GM12873 (cell line): Measurements from ENCODE around the gene GMEB2.

Experiments
- TF ChIP-seq, protein P1 (sequence below): IDR thresholded peaks from 2 replicates; pipeline ENCODE4 v1.5.1; 2012; ENCODE audit warnings: low read depth, mild to moderate bottlenecking, moderate library complexity, low read length, control low read depth; ENCODE audit not compliant: insufficient read depth; ENCODE audit errors: missing control alignments

The GMEB2 gene

GRCh38 chr20:63549019-63549418 lies 77.9 kb downstream of the GMEB2 start:
- TF ChIP-seq, protein P1, sequence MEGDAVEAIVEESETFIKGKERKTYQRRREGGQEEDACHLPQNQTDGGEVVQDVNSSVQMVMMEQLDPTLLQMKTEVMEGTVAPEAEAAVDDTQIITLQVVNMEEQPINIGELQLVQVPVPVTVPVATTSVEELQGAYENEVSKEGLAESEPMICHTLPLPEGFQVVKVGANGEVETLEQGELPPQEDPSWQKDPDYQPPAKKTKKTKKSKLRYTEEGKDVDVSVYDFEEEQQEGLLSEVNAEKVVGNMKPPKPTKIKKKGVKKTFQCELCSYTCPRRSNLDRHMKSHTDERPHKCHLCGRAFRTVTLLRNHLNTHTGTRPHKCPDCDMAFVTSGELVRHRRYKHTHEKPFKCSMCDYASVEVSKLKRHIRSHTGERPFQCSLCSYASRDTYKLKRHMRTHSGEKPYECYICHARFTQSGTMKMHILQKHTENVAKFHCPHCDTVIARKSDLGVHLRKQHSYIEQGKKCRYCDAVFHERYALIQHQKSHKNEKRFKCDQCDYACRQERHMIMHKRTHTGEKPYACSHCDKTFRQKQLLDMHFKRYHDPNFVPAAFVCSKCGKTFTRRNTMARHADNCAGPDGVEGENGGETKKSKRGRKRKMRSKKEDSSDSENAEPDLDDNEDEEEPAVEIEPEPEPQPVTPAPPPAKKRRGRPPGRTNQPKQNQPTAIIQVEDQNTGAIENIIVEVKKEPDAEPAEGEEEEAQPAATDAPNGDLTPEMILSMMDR, result no peak

DNA sequence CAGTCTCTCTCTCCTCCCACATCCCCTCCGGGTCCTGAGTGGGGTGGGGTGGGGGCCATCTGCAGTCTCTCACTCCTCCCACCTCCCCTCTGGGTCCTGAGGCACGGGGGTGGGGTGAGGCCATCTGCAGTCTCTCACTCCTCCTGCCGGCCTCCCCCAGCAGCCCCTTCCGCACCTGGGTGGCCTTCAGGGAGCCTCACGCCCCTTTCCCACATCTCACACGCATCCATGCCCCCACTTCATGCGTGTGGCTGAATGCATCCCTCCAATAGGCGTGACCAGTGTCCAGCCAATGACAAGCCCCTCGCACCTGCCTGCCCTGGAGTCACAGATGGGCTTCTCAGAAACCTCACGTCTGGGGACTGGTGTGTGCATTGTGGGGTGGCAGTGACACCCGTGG lies 78.4 kb downstream of the GMEB2 start:
- TF ChIP-seq, protein P1, result no peak

DNA sequence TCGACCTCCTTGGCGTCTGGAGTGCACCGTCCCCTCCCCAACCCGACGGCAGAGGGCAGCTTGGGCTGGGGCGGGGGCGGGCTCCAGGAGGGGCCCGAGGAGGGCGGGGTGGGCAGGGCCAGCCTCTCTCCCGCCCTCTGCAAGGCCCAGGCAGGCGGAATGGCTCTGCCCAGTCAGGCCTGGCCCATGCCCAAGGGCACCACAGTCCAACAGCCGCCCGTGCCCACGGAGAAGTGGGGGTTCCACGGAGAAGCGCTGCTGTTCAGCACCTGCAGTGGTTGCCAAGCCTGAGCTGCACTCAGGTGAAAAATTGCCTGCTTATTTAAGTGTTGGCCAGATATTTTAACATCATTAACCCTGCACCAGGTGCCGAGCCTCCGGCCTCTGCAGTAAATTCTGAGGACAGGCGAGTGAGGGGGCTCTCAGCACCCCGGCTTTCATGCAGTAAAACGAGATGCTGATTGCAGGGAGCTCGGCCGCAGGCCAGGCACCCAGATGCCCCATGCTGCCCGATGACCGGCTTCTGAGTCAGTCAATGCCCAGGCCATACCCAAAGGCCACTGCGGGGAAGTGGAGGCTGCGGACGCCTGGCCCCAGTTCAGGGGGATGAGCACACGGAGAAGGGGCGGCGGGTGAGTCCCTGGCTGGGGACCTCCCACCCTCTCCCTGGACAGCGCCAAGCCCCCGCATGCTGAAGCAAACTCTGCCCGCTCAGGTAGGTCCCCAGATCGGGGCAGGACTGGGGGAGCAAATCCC lies 79.0 kb downstream of the GMEB2 start, which contains the start of gene SRMS:
Gene SRMS, minus strand, starts transcription at position 25 of the 756 bp plus-strand sequence. CDS start 286 bp downstream, outside the sequence.
- TF ChIP-seq, protein P1, result no peak

DNA sequence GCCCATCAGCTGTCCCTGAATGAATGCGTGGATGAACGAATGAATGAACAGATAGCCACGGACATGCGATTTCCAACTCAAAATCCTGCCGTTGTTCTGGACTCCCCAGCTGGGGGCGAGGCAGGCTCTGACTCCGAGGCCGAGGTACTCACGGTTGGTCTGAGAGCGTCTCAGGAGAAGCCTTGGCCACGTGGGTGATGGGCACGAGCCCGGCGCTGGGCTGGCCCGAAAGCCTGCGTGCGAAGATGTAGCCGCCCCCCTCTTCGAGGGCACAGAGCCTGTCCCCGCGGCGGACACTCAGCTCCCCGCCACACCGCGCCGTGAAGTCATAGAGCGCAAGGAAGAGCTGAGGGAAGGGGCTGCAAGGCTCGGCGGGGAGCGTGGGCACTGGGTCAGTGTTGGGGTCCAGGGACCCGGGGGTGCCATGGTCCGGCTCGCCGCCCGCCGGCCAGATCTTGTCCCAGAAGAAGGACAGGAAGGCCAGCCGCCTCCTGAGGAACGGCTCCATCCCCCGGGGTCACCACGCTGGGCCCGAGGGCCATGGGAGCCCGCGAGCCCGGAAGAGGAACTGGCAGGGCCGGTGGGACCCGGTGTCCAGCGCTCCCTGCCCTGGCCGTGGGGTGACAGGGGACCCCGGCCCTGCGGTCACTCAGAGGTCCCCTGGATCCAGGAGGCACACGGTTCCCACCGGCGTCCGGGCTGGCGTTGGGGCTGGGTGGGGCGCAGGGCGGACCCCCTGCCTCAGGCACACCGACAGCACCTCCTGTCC lies 79.8 kb downstream of the GMEB2 start:
- TF ChIP-seq, protein P1, result no peak

DNA sequence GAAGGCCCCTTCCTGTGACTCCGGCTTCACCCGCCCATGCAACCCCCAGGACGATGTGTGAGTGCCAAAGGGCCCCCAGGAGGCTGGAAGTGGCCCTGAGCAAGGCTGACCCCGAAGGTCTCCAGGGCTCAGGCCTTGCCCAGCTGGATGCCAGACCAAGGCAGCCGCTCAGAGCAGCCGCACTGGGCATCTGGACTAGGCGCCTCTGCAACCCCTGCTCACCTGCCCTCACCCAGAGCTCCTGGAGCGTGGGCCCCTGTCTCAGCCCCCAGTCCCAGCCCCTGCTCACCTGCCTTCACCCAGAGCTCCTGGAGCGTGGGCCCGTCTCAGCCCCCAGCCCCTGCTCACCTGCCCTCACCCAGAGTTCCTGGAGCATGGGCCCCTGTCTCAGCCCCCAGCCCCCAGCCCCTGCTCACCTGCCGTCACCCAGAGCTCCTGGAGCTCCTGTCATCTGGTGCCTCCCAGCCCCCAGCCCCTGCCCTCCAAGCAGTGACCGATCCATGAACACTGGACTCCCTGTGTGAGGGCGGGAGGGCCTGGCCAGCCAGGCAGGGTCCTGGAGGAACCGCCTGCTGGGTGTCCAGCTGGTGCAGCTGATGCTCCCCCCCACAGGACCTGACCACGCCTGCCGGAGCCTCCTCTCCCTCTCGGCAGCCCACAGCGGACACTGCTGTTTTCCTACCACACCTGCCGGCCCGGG lies 80.5 kb downstream of the GMEB2 start:
- TF ChIP-seq, protein P1, result no peak

DNA sequence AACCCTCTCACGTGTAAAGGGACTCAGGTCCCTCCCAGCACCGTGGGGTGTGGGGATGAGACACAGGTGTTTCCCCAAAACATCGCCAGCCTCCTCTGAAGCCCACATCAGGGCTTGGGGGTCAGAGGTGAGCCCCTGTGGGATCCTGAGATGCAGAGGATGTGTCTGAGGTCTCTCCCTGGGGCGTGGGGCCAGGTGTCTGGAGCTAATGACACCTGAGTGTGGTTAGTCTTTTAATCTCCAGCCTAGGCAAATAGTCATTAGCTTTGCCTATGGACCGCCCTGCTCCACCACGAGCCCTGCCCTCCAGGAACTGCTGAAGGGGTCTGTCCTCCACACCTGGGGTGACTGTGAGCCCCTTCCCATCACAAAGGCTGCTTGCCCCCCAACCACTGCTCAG lies 81.1 kb downstream of the GMEB2 start:
- TF ChIP-seq, protein P1, result no peak
